MM.1S (cell line): Measurements from ENCODE around the gene EMC7.

ENCODE experiments used
- EZH2 ChIP-seq: fragments of 300-600 bp; sonication (generic); optimal IDR thresholded peaks from 2 replicates; pipeline ENCODE3; 2017; ENCODE audit warnings: low read depth, mild to moderate bottlenecking, antibody characterized with exemption, low read length, mixed read lengths
- EZH2phosphoT487 ChIP-seq: fragments of 300-600 bp; sonication (generic); IDR thresholded peaks from 2 replicates; pipeline ENCODE4 v1.6.1; 2018; ENCODE audit warnings: antibody characterized with exemption, low read length
- TF ChIP-seq, protein P1 (sequence below): fragments of 300-600 bp; sonication (generic); IDR thresholded peaks from 2 replicates; pipeline ENCODE4 v1.5.1; 2016; ENCODE audit warnings: antibody characterized with exemption, low read length, mixed read lengths

GRCh38 chr15:34124651-34125050, 23.0 kb upstream of the EMC7 start:
- TF ChIP-seq, protein P1, sequence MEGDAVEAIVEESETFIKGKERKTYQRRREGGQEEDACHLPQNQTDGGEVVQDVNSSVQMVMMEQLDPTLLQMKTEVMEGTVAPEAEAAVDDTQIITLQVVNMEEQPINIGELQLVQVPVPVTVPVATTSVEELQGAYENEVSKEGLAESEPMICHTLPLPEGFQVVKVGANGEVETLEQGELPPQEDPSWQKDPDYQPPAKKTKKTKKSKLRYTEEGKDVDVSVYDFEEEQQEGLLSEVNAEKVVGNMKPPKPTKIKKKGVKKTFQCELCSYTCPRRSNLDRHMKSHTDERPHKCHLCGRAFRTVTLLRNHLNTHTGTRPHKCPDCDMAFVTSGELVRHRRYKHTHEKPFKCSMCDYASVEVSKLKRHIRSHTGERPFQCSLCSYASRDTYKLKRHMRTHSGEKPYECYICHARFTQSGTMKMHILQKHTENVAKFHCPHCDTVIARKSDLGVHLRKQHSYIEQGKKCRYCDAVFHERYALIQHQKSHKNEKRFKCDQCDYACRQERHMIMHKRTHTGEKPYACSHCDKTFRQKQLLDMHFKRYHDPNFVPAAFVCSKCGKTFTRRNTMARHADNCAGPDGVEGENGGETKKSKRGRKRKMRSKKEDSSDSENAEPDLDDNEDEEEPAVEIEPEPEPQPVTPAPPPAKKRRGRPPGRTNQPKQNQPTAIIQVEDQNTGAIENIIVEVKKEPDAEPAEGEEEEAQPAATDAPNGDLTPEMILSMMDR: no peak
- TF ChIP-seq EZH2 (no peak), EZH2phosphoT487 (no peak)
